Measurements from ENCODE around the gene STKLD1. TPM values are rescaled to one million over a fixed set of nuclear protein-coding genes. Genes with fewer than 3 reads are reported as not detected.
"Not testable (repeated sequence)": the region's sequence is repeated elsewhere in the genome, so short reads cannot be mapped to it uniquely, and the experiment has no call there.

The STKLD1 gene
- total RNA-seq, 2 experiments from 2014 or later = 0.21 to 0.65 TPM

- POLR2A ChIA-PET, CTCF ChIA-PET: not testable (repeated sequence)
Measured at GRCh38 chr9:133391449-133391848, 15.3 kb downstream of the STKLD1 start.

- CTCF ChIA-PET, POLR2A ChIA-PET: not testable (repeated sequence)
Measured at GRCh38 chr9:133392308-133392707, 16.1 kb downstream of the STKLD1 start.

- ChIA-PET CTCF (no interaction called here), POLR2A (no interaction called here)
Measured at GRCh38 chr9:133393399-133393798, 17.2 kb downstream of the STKLD1 start.

DNA sequence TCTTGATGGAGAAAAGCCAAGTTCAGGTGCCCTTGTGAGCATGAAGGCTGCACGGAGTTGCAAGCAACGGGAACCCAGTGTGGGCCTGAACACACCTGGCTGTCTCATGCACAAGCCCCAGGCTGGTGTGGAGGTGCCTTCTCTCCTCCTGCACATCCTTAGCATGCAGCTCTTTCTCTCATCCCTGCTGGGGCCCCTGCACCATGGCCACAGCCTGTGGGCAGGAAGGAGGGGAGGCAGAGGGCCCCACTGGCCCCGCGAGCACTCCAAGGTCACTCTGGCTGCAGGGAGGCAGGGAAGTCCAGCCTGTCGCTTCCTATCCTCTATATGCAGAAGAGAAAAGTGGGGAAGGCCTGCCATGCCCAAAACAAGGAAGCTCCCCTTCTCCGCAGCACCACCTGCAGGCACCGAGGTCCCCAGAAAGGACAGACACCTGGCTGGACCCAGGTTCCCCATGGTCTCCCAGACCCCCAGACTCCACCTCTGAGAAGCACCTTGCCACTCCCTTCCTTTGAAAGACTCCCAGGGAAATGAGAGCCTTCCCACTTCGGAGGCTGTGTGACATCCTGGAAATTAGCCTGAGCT, 18.6 kb downstream of the STKLD1 start:
- ChIA-PET POLR2A (no interaction called here), CTCF (no interaction called here)

GRCh38 chr9:133396952-133397351, 20.8 kb downstream of the STKLD1 start:
- ChIA-PET POLR2A (no interaction called here), CTCF (interaction anchor here (0.5 to 1.1 kb wide), 2 partner anchors 9 to 104 kb away, joined by 3 to 5 read pairs; no protein-coding TSS in a partner anchor)

GRCh38 chr9:133397370-133397769, 21.2 kb downstream of the STKLD1 start:
- CTCF ChIA-PET = interaction anchor here (1.1 kb wide), 1 partner anchor 9 kb away, joined by 3 read pairs; no protein-coding TSS in a partner anchor
- POLR2A ChIA-PET = no interaction called here

DNA sequence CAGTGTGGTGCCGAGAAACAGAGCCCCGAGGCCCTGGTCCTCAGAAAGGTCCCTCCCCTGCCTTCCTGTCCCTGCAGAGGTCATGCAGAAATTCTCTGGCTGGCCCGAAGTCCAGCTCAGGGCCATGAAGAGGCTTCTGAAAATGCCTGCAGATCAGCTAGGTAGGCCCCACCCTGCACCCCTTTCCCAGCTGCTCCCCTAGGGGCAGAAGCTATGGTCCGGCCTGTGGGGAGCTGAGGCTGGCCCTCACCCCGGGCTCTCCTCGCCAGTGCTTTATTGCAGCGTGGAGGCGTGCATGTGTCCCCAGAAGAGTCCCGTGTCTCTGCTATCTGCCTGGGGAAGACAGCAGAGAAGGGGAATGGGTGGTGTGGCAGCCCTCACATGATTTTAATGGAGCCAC, 21.7 kb downstream of the STKLD1 start:
- POLR2A ChIA-PET = no interaction called here
- CTCF ChIA-PET = no interaction called here

DNA sequence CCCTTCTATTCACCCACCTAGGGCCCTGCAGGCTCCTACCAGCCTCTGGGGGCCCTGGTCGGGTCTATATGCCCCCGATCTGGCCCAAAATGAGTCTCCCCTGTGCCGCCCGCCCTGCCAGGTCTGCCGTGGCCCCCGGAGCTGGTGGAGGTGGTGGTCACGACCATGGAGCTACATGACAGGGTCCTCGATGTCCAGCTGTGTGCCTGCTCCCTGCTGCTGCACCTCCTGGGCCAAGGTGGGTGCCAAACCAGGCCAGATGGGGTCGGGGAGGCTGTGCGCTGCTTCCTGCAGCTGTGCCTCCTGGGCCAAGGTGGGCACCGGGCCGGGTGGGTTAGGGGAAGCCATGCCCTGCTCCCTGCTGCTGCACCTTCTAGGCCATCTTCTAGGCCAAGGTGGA, 24.1 kb downstream of the STKLD1 start:
- ChIA-PET CTCF (interaction anchor here (1.3 kb wide), 1 partner anchor 30 kb away, joined by 3 read pairs; no protein-coding TSS in a partner anchor), POLR2A (interaction anchor here (1.6 kb wide), 1 partner anchor 24 kb away, joined by 5 read pairs; the partner anchor contains the start of gene STKLD1)

DNA sequence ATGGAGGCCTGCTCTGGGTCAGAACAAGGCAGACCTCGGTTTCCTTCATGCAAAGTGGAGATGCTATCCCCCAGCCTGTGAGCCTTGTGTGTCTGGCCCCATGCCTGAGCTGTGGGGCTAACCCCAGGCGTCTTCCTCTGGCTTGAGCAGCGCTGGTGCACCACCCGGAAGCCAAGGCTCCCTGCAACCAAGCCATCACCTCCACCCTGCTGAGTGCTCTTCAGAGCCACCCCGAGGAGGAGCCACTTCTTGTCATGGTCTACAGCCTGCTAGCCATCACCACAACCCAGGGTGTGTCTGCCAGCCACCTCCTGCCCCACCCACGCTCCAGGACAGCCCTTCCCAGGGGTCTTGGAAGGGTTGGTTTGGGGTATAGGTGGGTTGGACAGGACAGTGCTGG, 25.4 kb downstream of the STKLD1 start:
- POLR2A ChIA-PET = no interaction called here

DNA sequence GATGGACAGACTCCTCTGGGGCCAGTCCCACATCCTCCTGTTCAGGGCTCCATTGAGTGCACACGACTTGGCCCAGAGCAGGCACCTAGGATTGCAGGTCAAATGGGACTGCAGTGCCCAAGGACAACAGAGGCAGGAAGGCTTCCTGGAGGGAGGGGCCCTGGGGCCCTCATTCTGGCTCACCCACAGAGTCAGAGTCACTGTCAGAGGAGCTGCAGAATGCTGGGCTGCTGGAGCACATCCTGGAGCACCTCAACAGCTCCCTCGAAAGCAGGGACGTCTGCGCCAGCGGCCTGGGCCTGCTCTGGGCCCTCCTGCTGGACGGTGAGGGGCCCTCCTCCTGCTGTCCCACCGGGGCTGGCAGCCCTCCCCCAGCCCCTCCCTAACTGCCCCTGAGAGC, 26.5 kb downstream of the STKLD1 start:
- ChIA-PET POLR2A (interaction anchor here (0.7 kb wide), 1 partner anchor 25 kb away, joined by 4 read pairs; no protein-coding TSS in a partner anchor), CTCF (interaction anchor here (1.5 to 1.6 kb wide), 2 partner anchors 44 to 591 kb away, joined by 4 read pairs; no protein-coding TSS in a partner anchor)

More for the DNA sequence above, 25.4 kb downstream of the STKLD1 start:
- CTCF ChIA-PET = no interaction called here

DNA sequence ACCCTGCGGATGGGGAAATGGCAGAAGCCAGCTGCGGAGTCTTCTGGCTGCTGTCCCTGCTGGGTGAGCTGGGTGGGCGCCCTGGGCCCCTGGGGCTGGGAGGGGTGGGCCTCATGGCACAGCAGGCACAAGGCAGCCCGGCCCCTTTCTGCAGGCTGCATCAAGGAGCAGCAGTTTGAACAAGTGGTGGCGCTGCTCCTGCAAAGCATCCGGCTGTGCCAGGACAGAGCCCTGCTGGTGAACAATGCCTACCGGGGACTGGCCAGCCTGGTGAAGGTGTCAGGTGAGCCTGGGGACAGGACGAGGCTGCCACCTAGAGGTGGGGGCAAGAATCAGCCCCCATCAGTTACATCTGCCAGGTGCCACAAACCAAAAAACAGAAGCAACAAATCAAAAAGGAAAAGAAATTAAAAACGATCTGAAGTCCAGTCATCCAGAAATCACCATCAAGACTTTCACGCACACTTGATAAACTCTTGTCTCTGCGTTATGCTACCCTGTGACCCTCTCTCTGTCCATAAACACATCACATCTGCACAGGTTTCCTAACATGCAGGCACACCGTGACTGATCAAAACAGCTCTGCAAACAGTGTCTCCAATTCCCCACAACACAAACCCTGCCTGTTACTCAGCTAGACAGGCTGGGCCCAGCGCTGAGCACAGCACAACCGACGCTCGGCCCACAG, 27.7 kb downstream of the STKLD1 start:
- CTCF ChIA-PET = interaction anchor here (0.7 to 1.9 kb wide), 4 partner anchors 15 to 590 kb away, joined by 3 to 6 read pairs (median 4); no protein-coding TSS in a partner anchor
- POLR2A ChIA-PET = no interaction called here

- POLR2A ChIA-PET = no interaction called here
- CTCF ChIA-PET = interaction anchor here (0.7 to 1.9 kb wide), 4 partner anchors 14 to 590 kb away, joined by 3 to 6 read pairs (median 4); no protein-coding TSS in a partner anchor
Measured at GRCh38 chr9:133404454-133405002, 28.4 kb downstream of the STKLD1 start.

GRCh38 chr9:133405508-133406438, 29.6 kb downstream of the STKLD1 start:
- CTCF ChIA-PET = interaction anchor here (0.8 to 1.1 kb wide), 4 partner anchors 9 to 81 kb away, joined by 3 read pairs; no protein-coding TSS in a partner anchor
- POLR2A ChIA-PET = no interaction called here

DNA sequence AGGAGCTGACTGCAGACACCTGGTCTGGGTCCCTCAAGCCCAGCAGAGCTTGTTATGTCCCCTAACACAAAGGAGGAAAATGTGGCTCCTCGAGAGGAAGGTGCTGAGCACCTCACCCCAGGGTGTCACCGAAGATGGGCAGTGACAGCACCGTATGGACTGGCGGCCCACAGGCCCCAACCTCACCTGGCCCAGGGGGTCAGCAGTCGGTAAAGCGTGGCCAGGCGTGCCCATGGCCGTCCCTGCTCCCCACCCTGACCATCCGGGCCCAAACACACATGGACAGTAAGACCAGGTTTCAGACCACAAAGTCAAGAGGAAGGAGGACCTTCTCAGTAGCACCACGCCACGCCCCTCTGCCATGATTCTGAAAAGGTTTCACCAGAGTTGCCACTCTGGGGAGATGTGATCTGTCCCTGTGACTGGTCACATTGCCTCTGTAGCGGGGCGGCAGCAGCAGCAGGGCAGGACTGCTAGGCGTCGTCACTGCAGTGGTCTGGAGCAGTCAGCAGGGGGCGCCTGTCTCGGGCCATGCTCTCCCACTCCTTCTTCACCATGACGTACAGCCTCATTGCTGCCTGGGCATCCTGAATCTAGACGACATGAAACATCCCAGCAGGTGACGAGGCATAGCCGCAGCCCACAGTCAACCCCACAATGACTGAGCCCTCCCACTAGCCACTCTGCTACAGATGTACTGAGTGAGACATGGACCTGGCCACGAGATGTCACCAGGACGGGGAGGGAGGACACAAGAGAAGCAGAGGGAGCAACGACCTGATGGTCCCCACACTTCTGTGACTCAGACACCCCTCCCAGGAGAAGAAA, 30.5 kb downstream of the STKLD1 start:
- ChIA-PET POLR2A (no interaction called here), CTCF (interaction anchor here (0.8 to 1.0 kb wide), 3 partner anchors 10 to 80 kb away, joined by 3 read pairs; no protein-coding TSS in a partner anchor)

DNA sequence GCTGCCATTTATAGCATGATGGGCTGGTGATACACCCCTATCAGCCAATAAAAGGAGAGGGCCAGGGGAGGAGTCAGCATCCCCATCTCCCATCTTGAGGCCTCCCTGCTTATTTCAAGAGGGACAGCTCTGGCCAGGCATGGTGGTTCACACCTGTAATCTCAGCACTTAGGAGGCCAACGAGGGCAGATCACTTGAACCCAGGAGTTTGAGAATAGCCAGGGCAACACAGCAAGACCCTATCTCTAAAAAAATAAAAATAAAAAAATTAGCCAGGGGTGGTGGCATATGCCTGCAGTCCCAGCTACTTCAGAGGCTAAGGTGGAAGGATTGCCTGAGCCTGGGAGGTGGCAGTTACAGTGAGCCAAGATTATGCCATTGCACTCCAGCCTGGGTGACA, 31.9 kb downstream of the STKLD1 start:
- CTCF ChIA-PET = interaction anchor here (0.7 kb wide), 1 partner anchor 58 kb away, joined by 3 read pairs; no protein-coding TSS in a partner anchor
- POLR2A ChIA-PET = no interaction called here

GRCh38 chr9:133415170-133415569, 39.0 kb downstream of the STKLD1 start:
- ChIA-PET POLR2A (interaction anchor here (0.6 kb wide), 1 partner anchor 43 kb away, joined by 3 read pairs; no protein-coding TSS in a partner anchor), CTCF (interaction anchor here (1.5 kb wide), 1 partner anchor 67 kb away, joined by 5 read pairs; no protein-coding TSS in a partner anchor)

DNA sequence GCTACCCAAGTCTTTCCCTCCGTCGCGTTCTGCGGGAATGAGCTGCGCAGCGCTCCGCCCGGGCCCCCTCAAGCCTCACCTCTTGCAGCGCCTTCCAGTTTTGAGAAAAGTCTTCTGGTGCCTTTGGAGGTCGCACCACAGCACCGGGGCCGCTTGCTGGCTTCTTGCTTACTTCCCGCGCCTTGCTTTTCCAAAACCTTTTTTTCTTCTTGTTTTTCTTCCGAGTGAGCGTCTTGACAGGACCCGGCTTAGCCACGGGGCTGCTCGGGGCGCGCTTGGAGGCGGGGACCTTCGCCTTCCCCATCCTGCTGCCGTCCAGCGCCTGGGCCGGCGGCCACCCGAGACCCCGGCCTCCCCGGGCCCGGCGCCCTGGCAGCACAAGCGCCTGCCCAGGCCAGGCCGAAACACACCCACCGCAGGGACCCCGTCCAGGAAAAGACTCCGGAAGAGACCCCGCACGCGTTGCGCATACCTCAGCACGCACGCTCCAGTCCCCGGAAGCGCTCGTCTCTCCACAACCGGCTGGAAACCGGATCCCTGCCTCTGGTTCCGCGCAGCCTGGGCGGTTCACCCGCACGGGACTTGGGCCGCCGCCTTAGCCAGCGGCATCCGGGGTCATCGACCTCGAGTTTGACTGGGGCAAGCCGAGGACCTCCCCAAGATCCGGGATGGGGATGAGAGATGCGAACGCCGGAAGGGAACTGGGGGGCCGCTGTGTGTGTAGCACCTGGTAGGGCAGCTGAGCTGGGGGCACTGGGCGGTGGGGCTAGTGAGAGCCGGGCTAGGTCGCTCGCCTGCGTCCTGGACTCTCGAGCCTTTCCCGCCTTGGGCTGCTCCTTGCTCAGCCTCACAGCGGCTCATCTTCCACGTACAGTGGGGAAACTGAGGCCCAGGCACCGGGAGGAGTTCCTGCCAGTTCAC, 41.6 kb downstream of the STKLD1 start, which contains the start of gene REXO4:
Gene REXO4 (minus strand): TSS at position 470 of the 921 bp plus-strand sequence. CDS start 166 bp downstream, at position 304.
- POLR2A ChIA-PET = interaction anchor here (0.6 to 0.9 kb wide), 4 partner anchors 46 to 473 kb away, joined by 3 to 7 read pairs (median 3); partner anchors contain the start of genes MED22 and RPL7A
- CTCF ChIA-PET = interaction anchor here (0.5 to 1.4 kb wide), 2 partner anchors 14 to 150 kb away, joined by 3 to 6 read pairs; no protein-coding TSS in a partner anchor

Measured in activated CD8-positive, alpha-beta memory T cell treated with anti-CD3 and anti-CD28 coated beads for 36 hours (primary cell).